Neural cell (in vitro differentiated cells): Measurements from ENCODE around the gene IKZF5.

Experiments used
- EP300 ChIP-seq: fragments of 450-650 bp; conservative IDR thresholded peaks from 2 replicates; pipeline ENCODE4 v1.6.1; 2014; ENCODE audit warnings: antibody characterized with exemption, mild to moderate bottlenecking, moderate library complexity; ENCODE audit not compliant: poor library complexity, severe bottlenecking
- EZH2 ChIP-seq: fragments of 200-600, 300-800 bp; shearing (Covaris generic), sonication (generic); IDR thresholded peaks from 2 replicates; pipeline ENCODE4 v1.6.1; 2014; ENCODE audit warnings: antibody characterized with exemption, low read length, borderline replicate concordance, mild to moderate bottlenecking; ENCODE audit not compliant: insufficient read depth, poor library complexity, severe bottlenecking
- MXI1 ChIP-seq: fragments of 450-650 bp; conservative IDR thresholded peaks from 2 replicates; pipeline ENCODE4 v1.6.1; 2014; ENCODE audit warnings: antibody characterized with exemption, mild to moderate bottlenecking; ENCODE audit not compliant: poor library complexity, severe bottlenecking
- POLR2AphosphoS5 ChIP-seq: IDR thresholded peaks from 2 replicates; pipeline ENCODE4 v1.6.1; 2012
- RAD21 ChIP-seq: fragments of 450-650 bp; conservative IDR thresholded peaks from 2 replicates; pipeline ENCODE4 v1.6.1; 2014; ENCODE audit warnings: antibody characterized with exemption, mild to moderate bottlenecking, moderate library complexity
- SMC3 ChIP-seq: fragments of 450-650 bp; conservative IDR thresholded peaks from 2 replicates; pipeline ENCODE4 v1.6.1; 2014; ENCODE audit warnings: antibody characterized with exemption, mild to moderate bottlenecking, moderate library complexity; ENCODE audit not compliant: poor library complexity
- TAF1 ChIP-seq: IDR thresholded peaks from 2 replicates; pipeline ENCODE4 v1.6.1; 2012; ENCODE audit warnings: low read depth
- TF ChIP-seq, protein P1 (sequence below): fragments of 450-650 bp; IDR thresholded peaks from 2 replicates; pipeline ENCODE4 v1.5.1; 2014; ENCODE audit warnings: antibody characterized with exemption, mild to moderate bottlenecking, moderate library complexity; ENCODE audit not compliant: poor library complexity, severe bottlenecking
- TF ChIP-seq, protein P2 (sequence below): IDR thresholded peaks from 2 replicates; pipeline ENCODE4 v1.6.1; 2012; ENCODE audit warnings: borderline replicate concordance

DNA sequence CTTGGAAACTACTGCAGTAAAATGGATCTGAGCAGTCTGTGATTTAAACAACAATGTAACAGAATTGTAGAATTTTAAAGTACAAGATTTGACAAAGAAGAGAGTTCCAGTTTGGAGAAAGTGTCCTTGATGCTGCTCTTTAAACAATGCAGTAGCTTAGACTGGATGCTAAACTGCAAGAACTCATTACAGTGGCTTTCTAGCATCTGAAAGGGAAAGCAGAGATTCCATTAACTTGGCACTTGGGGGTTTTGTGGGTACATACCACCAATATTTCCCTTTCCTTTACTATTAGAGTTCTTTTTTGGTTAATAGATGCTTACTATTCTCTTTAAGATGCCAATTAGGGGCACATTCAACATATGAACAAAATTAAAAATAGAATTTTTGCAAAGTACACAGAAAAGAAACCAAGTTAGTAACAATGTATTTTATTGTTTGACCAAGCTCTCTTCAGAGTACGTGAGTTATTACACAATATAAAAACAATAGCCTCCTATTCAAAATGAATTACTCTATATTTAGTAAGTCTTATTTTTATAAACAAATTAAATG is 16.5 kb downstream of the IKZF5 start:
- TF ChIP-seq, protein P1, sequence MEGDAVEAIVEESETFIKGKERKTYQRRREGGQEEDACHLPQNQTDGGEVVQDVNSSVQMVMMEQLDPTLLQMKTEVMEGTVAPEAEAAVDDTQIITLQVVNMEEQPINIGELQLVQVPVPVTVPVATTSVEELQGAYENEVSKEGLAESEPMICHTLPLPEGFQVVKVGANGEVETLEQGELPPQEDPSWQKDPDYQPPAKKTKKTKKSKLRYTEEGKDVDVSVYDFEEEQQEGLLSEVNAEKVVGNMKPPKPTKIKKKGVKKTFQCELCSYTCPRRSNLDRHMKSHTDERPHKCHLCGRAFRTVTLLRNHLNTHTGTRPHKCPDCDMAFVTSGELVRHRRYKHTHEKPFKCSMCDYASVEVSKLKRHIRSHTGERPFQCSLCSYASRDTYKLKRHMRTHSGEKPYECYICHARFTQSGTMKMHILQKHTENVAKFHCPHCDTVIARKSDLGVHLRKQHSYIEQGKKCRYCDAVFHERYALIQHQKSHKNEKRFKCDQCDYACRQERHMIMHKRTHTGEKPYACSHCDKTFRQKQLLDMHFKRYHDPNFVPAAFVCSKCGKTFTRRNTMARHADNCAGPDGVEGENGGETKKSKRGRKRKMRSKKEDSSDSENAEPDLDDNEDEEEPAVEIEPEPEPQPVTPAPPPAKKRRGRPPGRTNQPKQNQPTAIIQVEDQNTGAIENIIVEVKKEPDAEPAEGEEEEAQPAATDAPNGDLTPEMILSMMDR = no peak
- TF ChIP-seq EZH2 = no peak
- TF ChIP-seq, protein P2, sequence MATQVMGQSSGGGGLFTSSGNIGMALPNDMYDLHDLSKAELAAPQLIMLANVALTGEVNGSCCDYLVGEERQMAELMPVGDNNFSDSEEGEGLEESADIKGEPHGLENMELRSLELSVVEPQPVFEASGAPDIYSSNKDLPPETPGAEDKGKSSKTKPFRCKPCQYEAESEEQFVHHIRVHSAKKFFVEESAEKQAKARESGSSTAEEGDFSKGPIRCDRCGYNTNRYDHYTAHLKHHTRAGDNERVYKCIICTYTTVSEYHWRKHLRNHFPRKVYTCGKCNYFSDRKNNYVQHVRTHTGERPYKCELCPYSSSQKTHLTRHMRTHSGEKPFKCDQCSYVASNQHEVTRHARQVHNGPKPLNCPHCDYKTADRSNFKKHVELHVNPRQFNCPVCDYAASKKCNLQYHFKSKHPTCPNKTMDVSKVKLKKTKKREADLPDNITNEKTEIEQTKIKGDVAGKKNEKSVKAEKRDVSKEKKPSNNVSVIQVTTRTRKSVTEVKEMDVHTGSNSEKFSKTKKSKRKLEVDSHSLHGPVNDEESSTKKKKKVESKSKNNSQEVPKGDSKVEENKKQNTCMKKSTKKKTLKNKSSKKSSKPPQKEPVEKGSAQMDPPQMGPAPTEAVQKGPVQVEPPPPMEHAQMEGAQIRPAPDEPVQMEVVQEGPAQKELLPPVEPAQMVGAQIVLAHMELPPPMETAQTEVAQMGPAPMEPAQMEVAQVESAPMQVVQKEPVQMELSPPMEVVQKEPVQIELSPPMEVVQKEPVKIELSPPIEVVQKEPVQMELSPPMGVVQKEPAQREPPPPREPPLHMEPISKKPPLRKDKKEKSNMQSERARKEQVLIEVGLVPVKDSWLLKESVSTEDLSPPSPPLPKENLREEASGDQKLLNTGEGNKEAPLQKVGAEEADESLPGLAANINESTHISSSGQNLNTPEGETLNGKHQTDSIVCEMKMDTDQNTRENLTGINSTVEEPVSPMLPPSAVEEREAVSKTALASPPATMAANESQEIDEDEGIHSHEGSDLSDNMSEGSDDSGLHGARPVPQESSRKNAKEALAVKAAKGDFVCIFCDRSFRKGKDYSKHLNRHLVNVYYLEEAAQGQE = no peak
- TF ChIP-seq TAF1 = no peak
- TF ChIP-seq EP300 = no peak
- TF ChIP-seq MXI1 = no peak
- no peak for TF ChIP-seq RAD21
- no peak for TF ChIP-seq POLR2AphosphoS5
- no peak for TF ChIP-seq SMC3
